ENCODE data around the gene SLAMF6. TPM values are rescaled to one million over a fixed set of nuclear protein-coding genes. Genes with fewer than 3 reads are reported as not detected.

The SLAMF6 gene
- total RNA-seq, 1 experiment from 2014 or later, result not detected

GRCh38 chr1:160466961-160467360, 56.1 kb downstream of the SLAMF6 start:
- DNase-seq (ENCODE audit: low read depth, low spot score) (no peak), ATAC-seq (no peak)
- Histone ChIP-seq H3K4me3 (ENCODE audit: low read depth in 2 of 2, low read length in 2 of 2) (no peak overlapping the region), H3K36me3 (ENCODE audit: control insufficient read depth, insufficient read depth, low read length) (no peaks in the 10 kb centered on the region), H3K27ac (ENCODE audit: low read length) (no peak overlapping the region), H3K27me3 (ENCODE audit: control insufficient read depth, insufficient read depth, low read length) (peaks cover 24% of the 10 kb centered on the region), H3K9me3 (ENCODE audit: control insufficient read depth, insufficient read depth, low read depth, low read length) (no peaks in the 10 kb centered on the region), H3K4me1 (ENCODE audit: control insufficient read depth, insufficient read depth, low read length) (no peaks in the 10 kb centered on the region)
- POLR2A ChIA-PET, result interaction anchor here (0.6 kb wide), 1 partner anchor 98 kb away, joined by 3 read pairs; no protein-coding TSS in a partner anchor
- intact Hi-C loops (cut with micrococcal nuclease; ENCODE audit: unreplicated experiment) (no loop called here), in situ Hi-C loops (cut with HindIII; ENCODE audit: low pct_unique_long_range_greater_than_20kb, low sequenced_read_pairs) (no loop called here)
- BruUV-seq (replicated peaks), result no TSS peak
- TF ChIP-seq POLR2AphosphoS5 (IDR thresholded peaks at IDR 0.05; ENCODE audit: low read depth, low read length) (no peak), REST (IDR thresholded peaks at IDR 0.05; ENCODE audit: insufficient read depth in 1 of 2, low read depth in 2 of 2, low read length in 1 of 2) (no peak), CTCF (IDR thresholded peaks at IDR 0.05) (no peak), SIN3A (IDR thresholded peaks at IDR 0.05; ENCODE audit: borderline replicate concordance, insufficient read depth, low read depth, low read length) (no peak), TCF7L2 (IDR thresholded peaks at IDR 0.05; ENCODE audit: low read depth, low read length) (no peak)
- CTCF ChIA-PET, result no interaction called here

- no peaks in the 10 kb centered on the region for H3K9me3 ChIP-seq (ENCODE audit: control insufficient read depth, insufficient read depth, low read depth, low read length)
- no peaks in the 10 kb centered on the region; the same call in 1 of the 2 replicates for H3K4me1 ChIP-seq (ENCODE audit: control insufficient read depth, insufficient read depth, low read length)
- H3K4me3 ChIP-seq (ENCODE audit: low read depth in 2 of 2, low read length in 2 of 2), result no peak overlapping the region
- POLR2A ChIA-PET, result no interaction called here
- H3K36me3 ChIP-seq (ENCODE audit: control insufficient read depth, insufficient read depth, low read length), result no peaks in the 10 kb centered on the region
- no peak overlapping the region for H3K27ac ChIP-seq (ENCODE audit: low read length)
- in situ Hi-C loops (cut with HindIII; ENCODE audit: low pct_unique_long_range_greater_than_20kb, low sequenced_read_pairs), result no loop called here
- no peak for ATAC-seq
- DNase-seq (ENCODE audit: low read depth, low spot score), result no peak
- intact Hi-C loops (cut with micrococcal nuclease; ENCODE audit: unreplicated experiment), result no loop called here
- BruUV-seq (replicated peaks), result no TSS peak
- CTCF ChIA-PET, result no interaction called here
- H3K27me3 ChIP-seq (ENCODE audit: control insufficient read depth, insufficient read depth, low read length), result peaks cover 7% of the 10 kb centered on the region
- no peak for TF ChIP-seq REST (IDR thresholded peaks at IDR 0.05; ENCODE audit: insufficient read depth in 1 of 2, low read depth in 2 of 2, low read length in 1 of 2)
- TF ChIP-seq SIN3A (IDR thresholded peaks at IDR 0.05; ENCODE audit: borderline replicate concordance, insufficient read depth, low read depth, low read length), result no peak
- TF ChIP-seq CTCF (IDR thresholded peaks at IDR 0.05), result no peak
- TF ChIP-seq POLR2AphosphoS5 (IDR thresholded peaks at IDR 0.05; ENCODE audit: low read depth, low read length), result no peak
- no peak for TF ChIP-seq TCF7L2 (IDR thresholded peaks at IDR 0.05; ENCODE audit: low read depth, low read length)
Measured at GRCh38 chr1:160465123-160465522, 57.9 kb downstream of the SLAMF6 start.

Measured in Panc1 (cell line).